ENCODE data around the gene XYLT1.

DNA sequence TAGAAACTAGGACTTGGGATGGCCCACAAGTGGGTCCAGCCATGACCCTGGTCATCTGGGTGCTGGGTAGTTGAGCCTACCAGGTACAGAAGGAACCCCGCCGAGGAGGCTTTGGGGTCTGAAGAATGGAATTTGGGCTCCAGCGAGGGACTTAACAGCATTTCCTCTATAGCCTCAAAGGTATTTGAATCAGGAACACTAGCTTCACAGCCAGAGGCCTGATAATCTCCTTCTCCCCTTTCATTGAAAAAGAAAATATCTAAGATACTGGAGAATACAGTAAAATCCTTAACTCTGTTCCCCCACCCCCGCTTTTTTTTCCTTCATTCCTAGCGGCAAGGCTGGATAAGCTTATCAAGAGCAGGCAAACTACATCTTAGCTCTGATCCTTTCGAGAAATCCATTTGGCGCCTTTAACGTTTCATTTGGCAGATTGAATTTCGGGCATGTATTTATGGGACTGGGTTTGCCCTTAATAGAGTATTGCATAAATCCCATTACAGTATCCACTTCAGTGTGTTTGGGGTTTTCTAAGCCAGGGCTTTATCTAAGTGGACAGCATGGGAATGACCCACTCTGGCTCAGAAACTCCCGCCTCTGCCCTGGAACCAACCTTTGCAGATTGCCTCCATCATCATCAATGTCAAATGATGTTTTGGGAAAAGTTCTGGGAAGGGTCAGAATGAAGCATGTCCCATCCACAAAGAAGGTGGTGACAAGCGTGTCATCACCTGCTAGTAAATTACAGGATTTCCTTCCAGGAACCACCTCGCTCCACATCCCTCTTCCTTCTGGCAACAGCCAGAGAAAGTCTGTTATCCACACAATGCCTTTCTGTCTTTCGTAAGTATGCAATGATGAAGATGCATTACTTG lies 36.9 kb downstream of the XYLT1 start:
- TF ChIP-seq, protein P1, sequence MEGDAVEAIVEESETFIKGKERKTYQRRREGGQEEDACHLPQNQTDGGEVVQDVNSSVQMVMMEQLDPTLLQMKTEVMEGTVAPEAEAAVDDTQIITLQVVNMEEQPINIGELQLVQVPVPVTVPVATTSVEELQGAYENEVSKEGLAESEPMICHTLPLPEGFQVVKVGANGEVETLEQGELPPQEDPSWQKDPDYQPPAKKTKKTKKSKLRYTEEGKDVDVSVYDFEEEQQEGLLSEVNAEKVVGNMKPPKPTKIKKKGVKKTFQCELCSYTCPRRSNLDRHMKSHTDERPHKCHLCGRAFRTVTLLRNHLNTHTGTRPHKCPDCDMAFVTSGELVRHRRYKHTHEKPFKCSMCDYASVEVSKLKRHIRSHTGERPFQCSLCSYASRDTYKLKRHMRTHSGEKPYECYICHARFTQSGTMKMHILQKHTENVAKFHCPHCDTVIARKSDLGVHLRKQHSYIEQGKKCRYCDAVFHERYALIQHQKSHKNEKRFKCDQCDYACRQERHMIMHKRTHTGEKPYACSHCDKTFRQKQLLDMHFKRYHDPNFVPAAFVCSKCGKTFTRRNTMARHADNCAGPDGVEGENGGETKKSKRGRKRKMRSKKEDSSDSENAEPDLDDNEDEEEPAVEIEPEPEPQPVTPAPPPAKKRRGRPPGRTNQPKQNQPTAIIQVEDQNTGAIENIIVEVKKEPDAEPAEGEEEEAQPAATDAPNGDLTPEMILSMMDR (IDR thresholded peaks at IDR 0.05; ENCODE audit: low read depth, low read length) = no peak
- TF ChIP-seq EZH2phosphoT487 (IDR thresholded peaks at IDR 0.05; ENCODE audit: low read depth) = no peak

All from OCI-LY3 (cell line).